ENCODE measurements around the gene SRP14. TPM values are rescaled to one million over a fixed set of nuclear protein-coding genes. Genes with fewer than 3 reads are reported as not detected.
A peak's percentile ranks its signal among the peaks of the same experiment; 100 is the strongest.

SRP14 gene
- total and polyA plus RNA-seq, 9 of the 15 experiments (the other 6 are each of a cell fraction or from before 2014, with no cell fraction given) = 161 to 1,097 (median 402) TPM

DNA sequence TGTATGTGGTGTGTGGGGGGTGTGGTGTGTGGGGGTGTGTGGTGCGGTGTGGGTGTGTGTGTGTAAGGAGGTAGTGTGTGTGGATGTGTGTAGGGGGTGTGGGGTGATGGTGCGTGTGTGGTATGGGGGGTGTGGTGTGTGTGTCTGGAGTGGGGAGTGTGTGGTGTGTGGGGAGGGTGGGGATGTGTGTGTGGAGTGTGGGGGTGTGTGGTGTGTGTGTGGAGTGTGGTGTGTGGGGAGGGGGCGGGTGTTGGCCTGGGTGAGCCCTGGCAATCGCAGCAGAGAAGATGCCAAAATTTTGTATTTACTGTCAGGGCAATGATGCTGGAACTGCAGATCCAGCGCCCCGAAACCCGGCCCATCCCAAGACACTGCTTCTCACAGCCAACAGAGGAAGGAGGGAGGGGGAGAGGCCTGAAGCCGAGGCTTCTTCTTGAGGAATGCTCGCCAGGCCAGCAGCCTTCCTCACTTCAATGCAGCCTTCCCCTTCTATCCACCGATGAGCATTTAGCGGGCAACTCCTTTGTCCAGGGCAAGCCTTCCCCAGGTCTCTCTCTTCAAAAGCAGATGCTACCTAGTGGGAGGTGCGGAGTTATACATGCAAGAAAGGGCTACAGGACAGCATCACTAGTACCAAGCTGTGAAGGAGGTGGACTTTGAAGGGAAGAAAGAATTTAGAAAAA, 11.9 kb upstream of the SRP14 start:
- H3K36me3 ChIP-seq (ENCODE audit: control insufficient read depth, insufficient read depth, low read length) = peaks cover 9% of the 10 kb centered on the region; the same call in 1 of the 3 replicates
- H3K4me1 ChIP-seq (replicated peaks in 1 of 2; ENCODE audit: control insufficient read depth in 2 of 2, insufficient read depth in 2 of 2, low read length in 2 of 2) = peaks cover 0 to 18% of the 10 kb centered on the region in 2 experiments; a peak in 3 of 5 replicates
- no peaks in the 10 kb centered on the region for H3K79me2 ChIP-seq (ENCODE audit: control insufficient read depth, insufficient read depth, low read length)
- no peak for FAIRE-seq
- BruUV-seq (replicated peaks) = no TSS peak
- H3K4me3 ChIP-seq = no peak overlapping the region
- H2AFZ ChIP-seq (ENCODE audit: low read depth, low read length) = no peak overlapping the region
- ATAC-seq = peak; percentile 32
- no peaks in the 10 kb centered on the region for H3K9me1 ChIP-seq (ENCODE audit: control insufficient read depth, insufficient read depth, low read length)
- POLR2A ChIA-PET = interaction anchor here (1.1 to 1.9 kb wide), 2 partner anchors 9 to 31 kb away, joined by 4 read pairs; no protein-coding TSS in a partner anchor
- H3K27ac ChIP-seq (ENCODE audit: extremely low read depth, low read depth, low read length) = no peak overlapping the region
- H3K27me3 ChIP-seq (ENCODE audit: control insufficient read depth in 2 of 2, insufficient read depth in 2 of 2, low read length in 2 of 2) = no peaks in the 10 kb centered on the region
- no peak overlapping the region for H3K4me2 ChIP-seq (ENCODE audit: insufficient read depth, low read length)
- peak in 1 of 4 experiments; percentile 15 for DNase-seq (ENCODE audit: extremely low read depth in 1 of 4, low spot score in 3 of 4)
- intact Hi-C loops (cut with micrococcal nuclease) = loop anchor here (5.0 kb wide), 1 partner anchor 111 kb away; the partner anchor contains the start of gene BUB1B
- H3K9me3 ChIP-seq (replicated peaks; ENCODE audit: control insufficient read depth, insufficient read depth, low read depth, low read length) = no peaks in the 10 kb centered on the region
- peak overlapping the region in 1 of 2 experiments; percentile 64; a peak in 1 of 4 replicates for H3K9ac ChIP-seq (ENCODE audit: insufficient read depth in 1 of 2, low read depth in 2 of 2, low read length in 2 of 2)
- H4K20me1 ChIP-seq (replicated peaks; ENCODE audit: control insufficient read depth, insufficient read depth, low read length) = no peaks in the 10 kb centered on the region; the same call in 1 of the 2 replicates
- in situ Hi-C loops (cut with MboI) = loop anchor here (5.0 to 10.0 kb wide), 2 partner anchors 101 to 374 kb away; no protein-coding TSS in a partner anchor
- 31% methylated on average over 9 of the region's 12 CpGs for WGBS (ENCODE audit: insufficient coverage, low coverage, missing lambda C conversion rate)
- CTCF ChIA-PET (ENCODE audit: low intra/inter-chr PET ratio) = interaction anchor here (1.1 kb wide), 1 partner anchor 224 kb away, joined by 3 read pairs; no protein-coding TSS in a partner anchor
- TF ChIP-seq ETV5 (CRISPR knock-in tag; IDR thresholded peaks at IDR 0.05; ENCODE audit: low read depth) = no peak
- 0 out of 2 replicates have a peak, but pooled peaks have one; percentile 31 for TF ChIP-seq ADNP (tag; IDR thresholded peaks at IDR 0.05)
- TF ChIP-seq DDX20 (tag; IDR thresholded peaks at IDR 0.05; ENCODE audit: low read depth) = no peak
- no peak for TF ChIP-seq PTRF (tag; IDR thresholded peaks at IDR 0.05)
- TF ChIP-seq, protein P1, sequence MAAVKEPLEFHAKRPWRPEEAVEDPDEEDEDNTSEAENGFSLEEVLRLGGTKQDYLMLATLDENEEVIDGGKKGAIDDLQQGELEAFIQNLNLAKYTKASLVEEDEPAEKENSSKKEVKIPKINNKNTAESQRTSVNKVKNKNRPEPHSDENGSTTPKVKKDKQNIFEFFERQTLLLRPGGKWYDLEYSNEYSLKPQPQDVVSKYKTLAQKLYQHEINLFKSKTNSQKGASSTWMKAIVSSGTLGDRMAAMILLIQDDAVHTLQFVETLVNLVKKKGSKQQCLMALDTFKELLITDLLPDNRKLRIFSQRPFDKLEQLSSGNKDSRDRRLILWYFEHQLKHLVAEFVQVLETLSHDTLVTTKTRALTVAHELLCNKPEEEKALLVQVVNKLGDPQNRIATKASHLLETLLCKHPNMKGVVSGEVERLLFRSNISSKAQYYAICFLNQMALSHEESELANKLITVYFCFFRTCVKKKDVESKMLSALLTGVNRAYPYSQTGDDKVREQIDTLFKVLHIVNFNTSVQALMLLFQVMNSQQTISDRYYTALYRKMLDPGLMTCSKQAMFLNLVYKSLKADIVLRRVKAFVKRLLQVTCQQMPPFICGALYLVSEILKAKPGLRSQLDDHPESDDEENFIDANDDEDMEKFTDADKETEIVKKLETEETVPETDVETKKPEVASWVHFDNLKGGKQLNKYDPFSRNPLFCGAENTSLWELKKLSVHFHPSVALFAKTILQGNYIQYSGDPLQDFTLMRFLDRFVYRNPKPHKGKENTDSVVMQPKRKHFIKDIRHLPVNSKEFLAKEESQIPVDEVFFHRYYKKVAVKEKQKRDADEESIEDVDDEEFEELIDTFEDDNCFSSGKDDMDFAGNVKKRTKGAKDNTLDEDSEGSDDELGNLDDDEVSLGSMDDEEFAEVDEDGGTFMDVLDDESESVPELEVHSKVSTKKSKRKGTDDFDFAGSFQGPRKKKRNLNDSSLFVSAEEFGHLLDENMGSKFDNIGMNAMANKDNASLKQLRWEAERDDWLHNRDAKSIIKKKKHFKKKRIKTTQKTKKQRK (IDR thresholded peaks at IDR 0.05; ENCODE audit: borderline replicate concordance, low read depth, low read length) = no peak
- peak in 1 of 2 experiments; percentile 60; a peak in 1 of 4 replicates for TF ChIP-seq KDM1A (IDR thresholded peaks at IDR 0.05)
- TF ChIP-seq ZBED1 (IDR thresholded peaks at IDR 0.05) = no peak
- TF ChIP-seq, protein P2, sequence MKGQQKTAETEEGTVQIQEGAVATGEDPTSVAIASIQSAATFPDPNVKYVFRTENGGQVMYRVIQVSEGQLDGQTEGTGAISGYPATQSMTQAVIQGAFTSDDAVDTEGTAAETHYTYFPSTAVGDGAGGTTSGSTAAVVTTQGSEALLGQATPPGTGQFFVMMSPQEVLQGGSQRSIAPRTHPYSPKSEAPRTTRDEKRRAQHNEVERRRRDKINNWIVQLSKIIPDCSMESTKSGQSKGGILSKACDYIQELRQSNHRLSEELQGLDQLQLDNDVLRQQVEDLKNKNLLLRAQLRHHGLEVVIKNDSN (CRISPR knock-in tag; IDR thresholded peaks at IDR 0.05) = no peak
- TF ChIP-seq, protein P3, sequence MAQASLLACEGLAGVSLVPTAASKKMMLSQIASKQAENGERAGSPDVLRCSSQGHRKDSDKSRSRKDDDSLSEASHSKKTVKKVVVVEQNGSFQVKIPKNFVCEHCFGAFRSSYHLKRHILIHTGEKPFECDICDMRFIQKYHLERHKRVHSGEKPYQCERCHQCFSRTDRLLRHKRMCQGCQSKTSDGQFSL (CRISPR knock-in tag; IDR thresholded peaks at IDR 0.05) = peak; percentile 40
- TF ChIP-seq, protein P3 (tag; IDR thresholded peaks at IDR 0.05) = peak in 1 of 2 experiments; percentile 60; a peak in 1 of 4 replicates
- no peak for TF ChIP-seq ZNF197 (CRISPR knock-in tag; IDR thresholded peaks at IDR 0.05; ENCODE audit: low read depth)
- TF ChIP-seq ZNF77 (CRISPR knock-in tag; IDR thresholded peaks at IDR 0.05) = no peak
- peak; percentile 13 for TF ChIP-seq EGR1 (conservative IDR thresholded peaks at IDR 0.05)
- no peak for TF ChIP-seq IRF2 (CRISPR knock-in tag; IDR thresholded peaks at IDR 0.05)
- TF ChIP-seq, protein P4, sequence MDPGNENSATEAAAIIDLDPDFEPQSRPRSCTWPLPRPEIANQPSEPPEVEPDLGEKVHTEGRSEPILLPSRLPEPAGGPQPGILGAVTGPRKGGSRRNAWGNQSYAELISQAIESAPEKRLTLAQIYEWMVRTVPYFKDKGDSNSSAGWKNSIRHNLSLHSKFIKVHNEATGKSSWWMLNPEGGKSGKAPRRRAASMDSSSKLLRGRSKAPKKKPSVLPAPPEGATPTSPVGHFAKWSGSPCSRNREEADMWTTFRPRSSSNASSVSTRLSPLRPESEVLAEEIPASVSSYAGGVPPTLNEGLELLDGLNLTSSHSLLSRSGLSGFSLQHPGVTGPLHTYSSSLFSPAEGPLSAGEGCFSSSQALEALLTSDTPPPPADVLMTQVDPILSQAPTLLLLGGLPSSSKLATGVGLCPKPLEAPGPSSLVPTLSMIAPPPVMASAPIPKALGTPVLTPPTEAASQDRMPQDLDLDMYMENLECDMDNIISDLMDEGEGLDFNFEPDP (CRISPR knock-in tag; IDR thresholded peaks at IDR 0.05) = no peak

Data from K562 (cell line).